ENCODE data around the gene DPH3.

DPH3 gene

DNA sequence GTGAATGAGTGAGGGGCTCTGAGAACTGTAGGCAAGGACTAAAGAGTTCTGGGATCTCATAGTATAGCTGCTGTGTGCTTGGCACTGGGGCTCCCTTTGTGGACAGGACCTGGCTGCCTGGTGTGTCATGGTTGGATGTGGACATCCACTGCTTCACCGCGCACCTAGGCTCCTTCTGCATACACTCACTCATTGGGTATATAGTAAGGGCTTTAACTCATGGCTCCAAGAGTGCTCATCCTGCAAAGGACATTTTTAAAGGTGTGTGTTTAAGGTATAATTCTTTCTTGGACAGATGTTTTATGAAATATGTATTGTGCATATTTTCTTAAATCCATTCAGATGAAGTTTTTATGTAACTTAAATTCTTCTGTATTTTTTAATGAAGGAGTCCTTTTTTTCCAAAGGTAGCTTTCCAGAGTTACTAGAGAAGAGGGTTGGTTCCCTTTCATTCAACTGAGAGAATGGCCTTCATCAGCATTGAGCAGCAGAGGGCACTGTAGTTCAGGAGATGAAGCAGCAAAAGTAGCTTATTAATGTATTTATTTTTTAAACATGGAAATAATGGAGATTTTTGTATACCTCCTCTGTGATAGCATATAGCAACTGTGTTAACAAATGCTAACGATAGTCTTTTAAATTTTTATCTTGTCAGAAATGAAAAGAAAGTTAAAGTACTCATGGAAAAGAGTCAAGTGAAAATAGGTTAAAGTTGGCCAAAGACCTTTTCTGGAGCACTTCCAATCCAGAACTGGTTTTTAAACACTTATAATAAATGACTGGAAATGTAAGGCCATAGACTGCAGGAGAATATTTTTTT is 25.5 kb upstream of the DPH3 start:
- DNase-seq: peak; percentile 11

DNA sequence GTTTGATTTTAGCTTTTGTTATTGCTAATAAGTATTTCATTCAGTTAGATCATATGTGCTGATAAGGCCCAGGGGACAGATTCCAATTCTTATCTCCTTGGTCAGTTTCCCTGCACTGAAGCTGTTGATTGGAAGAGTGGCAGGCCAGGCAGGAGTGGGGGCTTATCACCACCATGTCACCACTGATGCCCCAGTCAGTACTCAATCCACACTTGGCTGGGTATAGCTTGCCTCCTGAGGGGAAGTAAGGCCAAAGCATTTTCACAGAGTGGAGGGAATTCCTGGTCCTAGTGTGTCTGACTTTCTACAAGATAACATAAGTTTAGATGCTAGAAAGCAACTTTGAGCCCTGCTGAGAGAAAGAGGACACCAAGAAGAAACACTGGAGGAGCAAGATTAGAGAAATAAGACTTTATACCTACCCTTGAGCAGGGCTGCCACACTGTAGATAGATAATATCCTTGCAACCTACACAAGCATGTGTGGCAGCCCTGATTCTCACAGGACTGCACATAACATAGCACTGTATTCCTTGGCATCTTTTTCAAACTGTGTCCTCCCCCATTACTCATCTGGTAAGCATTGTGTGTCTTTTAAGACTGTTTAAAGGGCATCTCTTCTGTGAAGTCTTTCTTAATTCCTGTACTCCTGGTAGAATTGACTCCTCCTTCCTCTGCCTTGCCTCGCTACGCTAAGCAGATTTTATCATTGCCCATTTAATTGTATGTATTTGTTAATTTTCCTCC is 24.6 kb upstream of the DPH3 start:
- no peak for DNase-seq

DNA sequence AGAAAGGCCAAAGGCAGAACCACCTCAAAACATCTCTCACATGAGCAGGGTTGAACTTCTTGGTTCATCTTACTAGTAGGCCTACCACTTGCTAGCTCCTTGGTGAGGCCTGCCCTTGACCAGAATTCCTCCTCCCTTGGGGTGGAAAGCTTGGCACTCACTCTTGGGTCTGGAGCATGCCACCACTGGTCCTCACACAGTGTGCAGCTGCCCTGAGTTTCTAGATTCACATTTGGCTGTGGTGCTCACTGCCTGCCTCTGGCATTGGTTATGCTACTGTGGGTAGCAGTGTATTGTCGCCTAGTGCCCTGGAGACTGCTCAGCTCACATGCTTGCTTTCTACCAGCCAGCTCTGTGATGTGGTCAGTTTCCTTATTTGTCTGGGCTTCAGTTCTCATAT is 23.9 kb upstream of the DPH3 start:
- DNase-seq: no peak

DNA sequence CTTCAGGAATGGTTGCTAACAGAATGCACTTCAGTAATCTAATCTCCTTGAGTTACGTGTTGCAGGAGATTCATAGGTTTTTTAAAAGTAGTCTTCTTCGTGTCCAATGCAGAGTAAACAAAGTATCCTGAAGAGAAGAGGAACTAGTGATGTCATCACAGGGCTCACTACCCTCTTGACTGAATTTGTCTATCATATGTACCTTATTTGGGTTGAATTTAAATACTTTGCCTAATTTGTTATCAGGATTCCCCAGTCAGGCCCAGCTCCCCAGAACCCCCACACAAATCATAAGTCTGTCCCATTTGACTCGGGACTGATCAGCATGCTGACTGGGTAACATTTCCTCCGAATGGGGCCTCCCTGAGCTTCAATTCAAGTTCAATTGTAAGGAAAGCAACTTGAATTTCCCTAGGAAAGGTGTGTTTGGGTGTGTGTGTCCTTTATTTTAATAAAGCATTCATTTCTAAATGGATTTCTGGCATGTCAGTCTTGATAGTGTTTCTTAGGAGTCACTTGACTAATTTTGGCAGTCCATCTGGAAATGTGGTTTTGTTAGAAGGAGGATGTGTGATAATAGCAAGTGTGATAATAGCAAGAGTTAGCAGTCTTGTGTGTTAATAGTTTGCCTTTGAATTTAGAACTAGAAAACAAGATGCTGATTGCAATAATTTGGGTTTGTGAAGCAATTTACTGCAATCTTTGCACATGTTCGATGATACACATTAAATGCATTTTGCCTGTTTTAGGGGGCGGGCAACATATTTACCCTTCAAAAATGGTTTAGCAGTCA is 22.2 kb upstream of the DPH3 start:
- DNase-seq: no peak

DNA sequence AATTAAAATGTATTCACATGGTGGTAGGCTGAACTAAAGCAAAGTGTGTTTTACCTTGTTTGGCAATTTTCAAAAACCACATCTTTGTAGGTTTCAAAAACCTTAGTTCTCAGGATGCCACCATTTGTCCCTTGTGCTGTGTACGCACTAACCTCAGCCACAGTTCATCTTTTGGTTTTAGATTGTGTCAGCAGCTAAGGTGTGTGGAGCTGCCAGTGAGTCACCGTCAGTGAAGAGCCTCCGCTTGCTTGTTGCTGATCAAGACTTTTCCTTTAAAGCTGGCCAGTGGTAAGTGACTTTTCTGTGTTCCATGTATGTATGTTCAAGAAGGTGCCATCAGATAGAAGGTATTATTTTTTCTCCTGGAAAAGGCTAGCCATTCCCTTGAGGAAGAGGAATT is 21.4 kb upstream of the DPH3 start:
- DNase-seq: no peak

DNA sequence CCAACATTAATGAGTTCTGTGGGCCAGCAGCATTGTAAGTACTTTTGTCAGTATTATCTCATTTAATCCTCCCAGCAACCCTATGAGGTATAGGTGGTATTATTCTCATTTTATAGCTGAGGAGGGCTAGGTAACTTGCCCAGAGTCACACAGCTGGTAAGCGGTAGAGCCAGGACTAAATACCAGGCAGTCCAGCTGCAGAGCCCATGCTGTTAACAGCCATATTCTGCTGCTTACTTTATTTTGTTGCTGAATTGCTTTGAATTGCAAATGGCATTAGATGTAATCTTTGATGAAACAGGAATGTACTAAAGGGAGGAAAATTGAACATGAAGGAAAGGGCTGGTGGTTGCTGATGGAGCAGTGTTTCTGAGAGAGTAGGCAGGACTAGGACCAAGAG is 19.9 kb upstream of the DPH3 start:
- DNase-seq: peak; percentile 6

DNA sequence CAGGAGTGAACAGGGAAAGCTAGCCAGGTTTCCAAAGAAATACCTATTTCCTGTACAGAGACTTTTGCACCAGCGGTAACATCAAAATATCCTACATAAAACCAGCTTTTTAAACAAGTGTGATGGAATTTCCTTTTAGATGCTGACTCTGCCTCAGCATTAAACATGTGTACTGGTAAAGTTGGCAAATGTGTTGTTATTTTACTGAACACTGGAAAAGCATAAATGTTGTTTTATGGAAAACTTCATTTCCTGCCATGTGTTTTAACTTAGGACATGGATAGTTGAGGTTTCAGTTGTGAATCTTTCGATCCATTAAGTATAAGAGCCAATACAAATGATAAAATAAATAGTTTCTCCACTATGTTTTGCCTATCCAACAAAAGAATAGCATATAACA is 15.9 kb upstream of the DPH3 start:
- no peak for DNase-seq

DNA sequence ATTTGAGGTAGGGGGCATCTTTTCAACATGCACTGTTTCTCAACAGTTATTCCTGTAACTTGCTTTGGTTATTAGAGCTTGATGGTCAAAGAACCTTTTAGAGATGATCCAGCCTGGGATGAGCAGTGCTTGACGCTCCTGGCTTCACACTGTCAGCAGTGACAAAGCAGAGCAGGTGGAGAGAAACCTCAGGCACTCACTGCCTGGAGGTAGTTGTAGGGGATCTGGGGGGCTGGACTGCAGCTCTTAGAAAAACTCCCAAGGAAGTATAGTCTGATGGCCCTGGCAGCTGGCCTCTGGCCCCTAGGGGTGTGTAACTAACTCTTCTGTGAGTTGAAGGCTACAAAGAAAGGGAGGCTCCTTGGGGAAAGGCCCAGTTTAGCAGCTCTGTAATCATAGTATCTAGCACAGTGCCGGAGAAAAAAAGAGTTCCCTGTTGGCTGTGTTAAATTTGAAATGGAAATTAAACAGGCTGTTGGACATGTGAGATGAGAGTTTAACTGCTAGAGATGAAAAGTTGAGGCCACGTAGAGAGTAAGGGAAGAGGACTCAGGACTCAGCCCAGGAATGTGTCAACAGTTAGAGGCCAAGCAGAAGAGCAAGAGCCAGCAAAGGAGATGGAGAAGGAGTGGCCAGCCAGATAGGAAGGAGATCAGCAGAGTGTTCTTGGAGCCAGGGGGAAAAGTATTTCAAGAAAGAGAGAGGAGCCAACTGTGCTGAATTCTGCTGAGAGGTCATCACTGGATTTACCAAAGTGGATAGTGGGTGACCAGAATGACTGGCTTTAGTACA is 14.5 kb upstream of the DPH3 start:
- DNase-seq: no peak

DNA sequence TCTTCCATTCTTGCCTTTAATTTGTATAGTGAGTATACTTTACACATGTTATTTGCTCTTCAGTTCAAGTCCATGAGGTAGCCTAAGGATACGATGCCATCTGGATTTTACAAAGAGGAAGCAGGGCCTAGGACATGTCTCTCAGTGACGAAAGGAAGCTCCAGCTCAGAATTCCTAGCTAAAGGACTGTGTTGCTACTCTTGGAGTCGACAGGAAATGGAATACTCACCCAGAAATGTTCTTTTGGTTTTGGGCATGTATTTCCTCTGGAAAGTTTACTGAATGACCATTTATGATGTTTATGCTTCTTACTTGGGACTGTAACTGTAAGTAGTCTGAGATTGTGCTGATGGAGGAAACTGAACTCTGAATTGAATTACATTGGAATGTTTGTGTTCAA is 12.7 kb upstream of the DPH3 start:
- DNase-seq: no peak

DNA sequence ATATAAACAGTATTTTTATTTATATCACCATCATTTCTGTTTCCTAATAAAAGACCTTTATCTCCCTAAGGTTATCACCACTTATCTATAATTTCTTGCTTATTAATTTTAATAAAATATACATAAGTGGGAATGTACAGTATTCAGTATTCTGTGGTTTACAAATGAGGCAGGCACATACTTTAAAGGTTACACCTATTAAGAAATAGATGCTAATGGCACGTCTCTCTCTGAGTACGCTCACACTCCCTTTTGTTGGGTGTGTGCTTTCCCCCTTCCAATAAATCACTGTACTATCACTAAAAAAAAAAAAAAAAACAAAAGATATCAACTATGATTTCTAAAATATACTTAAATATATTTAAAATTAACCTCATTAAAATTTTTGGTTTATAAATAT is 9.1 kb upstream of the DPH3 start:
- DNase-seq: no peak

DNA sequence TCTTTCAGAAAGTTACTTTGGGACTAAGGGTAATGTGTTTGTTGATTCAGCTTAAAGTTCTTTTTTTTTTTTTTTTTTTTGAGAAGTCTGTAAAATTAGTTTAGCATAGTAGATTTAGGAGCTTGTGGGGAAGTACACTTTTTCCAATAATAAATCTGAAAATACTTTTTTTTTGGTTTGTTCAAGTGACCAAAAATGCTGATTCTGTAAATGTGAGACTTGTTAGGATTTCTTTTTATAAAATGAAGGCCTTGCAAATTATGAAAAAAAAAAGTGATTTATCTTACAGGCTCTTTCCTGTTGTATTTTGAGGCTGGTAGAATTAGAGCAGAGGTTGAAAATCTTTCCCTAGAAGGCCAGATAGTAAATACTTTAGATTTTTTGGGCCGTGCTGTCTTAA is 7.8 kb upstream of the DPH3 start:
- no peak for DNase-seq

DNA sequence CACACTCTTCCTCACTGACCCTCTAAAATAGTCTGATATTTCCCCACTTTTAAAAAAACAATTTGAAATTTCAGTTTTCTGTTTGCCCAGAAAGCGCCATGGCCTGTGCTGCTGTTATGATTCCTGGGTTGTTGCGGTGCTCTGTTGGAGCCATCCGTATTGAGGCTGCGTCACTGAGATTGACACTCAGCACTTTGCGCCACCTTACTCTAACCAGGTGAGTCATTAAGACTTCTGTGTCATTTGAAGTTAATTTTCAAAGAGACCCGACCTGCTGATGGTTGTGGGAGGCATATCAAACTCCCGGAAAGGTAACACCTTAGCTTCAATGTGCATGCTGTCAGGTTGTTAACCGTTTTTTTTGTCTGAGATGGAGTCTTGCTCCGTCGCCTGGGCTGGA is 6.1 kb upstream of the DPH3 start:
- no peak for DNase-seq

DNA sequence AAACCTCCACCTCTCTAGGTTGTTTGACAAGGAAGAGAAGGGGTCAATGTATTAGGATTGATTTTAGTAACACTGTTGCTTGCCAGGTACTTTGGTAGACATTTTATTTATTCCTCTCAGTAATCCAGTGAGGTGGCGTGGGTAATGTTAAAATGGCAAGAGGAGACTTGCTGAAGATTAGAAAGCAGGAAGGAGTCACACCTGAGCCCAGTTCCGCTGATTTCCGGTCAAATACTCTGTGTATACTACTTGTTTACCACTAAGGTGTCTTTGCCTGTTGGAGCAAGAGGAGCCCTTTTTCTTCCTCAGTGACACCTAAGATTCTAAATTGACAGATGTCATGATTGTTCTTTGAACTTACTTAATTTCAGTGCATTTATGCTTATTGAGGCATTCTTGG is 2.0 kb upstream of the DPH3 start:
- no peak for DNase-seq

DNA sequence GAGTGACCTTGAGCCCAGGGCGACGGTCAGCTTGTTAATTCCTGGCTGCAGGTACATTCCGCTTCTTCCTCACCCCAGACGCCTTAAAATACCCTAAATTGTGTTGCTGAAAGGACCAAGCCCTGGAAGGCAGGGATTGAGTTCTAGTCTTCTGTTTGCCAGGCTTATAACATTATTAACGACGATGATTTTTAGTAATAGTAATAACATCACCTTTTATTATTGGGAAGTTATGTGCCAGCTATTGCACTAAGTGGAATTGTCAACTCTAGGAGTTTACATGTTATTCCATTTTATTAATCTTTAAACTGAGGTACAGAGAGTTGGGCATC is 678 bp upstream of the DPH3 start:
- DNase-seq: no peak

DNA sequence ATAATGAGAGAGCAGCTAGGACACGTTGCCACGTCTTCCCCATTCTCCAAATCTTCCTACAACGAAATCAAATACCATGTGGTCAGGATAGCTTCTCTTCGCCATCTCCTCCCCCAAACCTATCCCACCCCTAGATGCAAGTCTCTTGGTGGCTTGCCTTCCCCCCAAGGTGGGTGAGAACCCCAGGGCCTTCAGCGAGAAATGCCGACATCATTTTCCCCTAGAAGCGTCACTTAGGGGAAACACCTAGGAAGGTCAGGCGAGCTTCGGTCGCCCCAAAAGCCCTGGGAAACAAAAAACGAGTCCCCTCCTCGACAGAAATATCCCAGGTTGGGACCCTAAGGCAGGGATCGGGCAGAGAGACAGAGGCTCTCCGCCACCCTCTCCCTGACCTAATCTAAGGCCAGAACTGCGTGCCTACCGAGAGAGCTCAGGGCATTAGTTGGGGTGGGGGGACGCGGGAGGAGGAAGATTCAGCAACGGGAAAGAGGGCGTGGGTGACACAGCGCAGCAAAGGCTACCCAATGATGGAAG is 502 bp downstream of the DPH3 start:
- DNase-seq: no peak

DNA sequence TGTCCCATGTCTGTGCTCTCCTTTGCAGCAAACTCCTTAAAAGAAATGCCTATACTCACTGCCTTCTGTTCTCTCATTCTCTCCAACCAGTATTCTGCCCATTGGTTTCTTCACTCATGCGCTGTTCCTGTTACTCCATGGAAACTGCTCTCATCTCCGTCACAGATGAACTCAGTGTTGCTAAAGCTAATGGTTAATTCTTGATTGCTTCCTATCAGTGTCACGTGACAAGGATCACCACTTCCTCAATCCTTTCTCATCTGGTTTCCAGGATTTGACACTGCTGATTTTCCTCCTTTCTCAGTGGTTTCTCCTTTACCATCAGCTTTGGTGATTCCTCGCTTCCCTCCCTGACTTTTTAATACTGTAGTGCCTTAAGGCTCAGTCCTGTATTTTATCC is 2.6 kb downstream of the DPH3 start:
- no peak for DNase-seq

DNA sequence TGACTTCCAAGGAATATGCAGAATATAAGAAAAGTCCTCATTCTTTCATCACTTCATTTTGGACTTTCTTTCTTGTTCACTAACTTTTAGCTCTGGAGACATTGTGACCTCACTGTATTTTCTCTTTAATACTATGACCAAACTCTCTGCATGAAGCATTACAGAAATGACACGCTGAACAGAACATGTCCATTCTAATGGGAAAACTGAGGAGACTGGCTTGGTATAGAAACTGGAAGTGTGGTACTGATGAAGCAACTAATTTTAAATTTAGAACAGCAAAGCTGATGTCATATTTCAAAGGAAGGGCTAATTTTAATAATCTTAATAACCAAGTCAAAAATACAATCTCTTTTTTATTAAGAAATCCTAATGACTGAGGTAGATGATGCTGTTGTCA is 4.7 kb downstream of the DPH3 start:
- no peak for DNase-seq

DNA sequence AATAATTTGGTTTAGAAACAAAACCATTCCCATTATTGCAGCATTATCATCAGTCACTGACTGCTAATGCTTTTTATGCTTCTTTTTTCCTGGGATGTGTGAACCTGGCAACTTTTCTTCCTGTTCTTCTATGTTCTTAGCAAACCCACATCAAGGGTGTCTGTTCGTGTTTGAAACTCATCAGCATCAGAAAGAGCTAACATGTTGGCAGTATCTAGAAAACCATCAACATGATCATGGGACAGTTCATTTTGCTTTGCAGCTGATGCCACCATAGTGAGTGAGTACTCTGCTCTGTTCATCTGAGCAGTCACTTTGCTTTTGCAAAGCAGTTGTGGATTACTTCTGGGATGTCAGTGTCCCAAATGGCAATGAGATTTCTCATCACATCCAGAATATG is 5.9 kb downstream of the DPH3 start:
- DNase-seq: no peak

DNA sequence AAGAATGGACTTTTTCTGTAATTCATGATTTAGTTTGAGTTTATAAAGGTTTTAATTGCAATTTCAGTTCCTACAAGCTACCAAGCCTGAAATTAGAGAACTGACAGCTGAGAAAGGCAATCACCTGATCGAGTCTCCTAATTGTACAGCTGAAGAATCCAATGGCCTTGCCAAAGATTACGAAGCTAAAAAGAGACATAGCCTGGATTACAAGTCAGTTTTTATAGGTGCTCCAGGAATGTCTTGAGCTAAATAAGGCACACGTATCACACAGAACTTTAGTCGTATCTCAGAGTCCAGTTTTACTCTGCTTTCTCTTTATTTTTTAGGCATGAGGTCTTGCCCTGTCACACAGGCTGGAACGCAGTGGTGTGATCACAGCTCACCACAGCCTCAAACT is 6.6 kb downstream of the DPH3 start:
- DNase-seq: no peak

DNA sequence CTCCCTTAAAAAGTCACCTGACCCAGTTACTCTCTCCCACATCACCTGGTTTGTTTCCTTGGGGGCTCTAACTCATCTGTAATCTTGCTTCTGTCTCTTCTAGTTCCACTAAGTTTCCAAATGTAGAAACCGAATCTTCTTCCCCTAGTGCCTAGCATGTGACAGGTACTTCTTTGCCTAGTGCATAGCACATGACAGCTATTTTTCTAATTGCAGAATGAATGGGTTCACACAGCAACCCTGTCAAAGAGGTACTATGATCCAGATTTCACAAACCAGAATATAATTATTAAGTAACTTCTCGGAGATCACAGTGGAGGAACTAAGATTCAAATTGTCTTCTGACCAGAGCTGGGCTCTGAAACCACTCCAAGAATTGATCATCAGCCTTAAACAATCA is 7.4 kb downstream of the DPH3 start:
- DNase-seq: no peak

DNA sequence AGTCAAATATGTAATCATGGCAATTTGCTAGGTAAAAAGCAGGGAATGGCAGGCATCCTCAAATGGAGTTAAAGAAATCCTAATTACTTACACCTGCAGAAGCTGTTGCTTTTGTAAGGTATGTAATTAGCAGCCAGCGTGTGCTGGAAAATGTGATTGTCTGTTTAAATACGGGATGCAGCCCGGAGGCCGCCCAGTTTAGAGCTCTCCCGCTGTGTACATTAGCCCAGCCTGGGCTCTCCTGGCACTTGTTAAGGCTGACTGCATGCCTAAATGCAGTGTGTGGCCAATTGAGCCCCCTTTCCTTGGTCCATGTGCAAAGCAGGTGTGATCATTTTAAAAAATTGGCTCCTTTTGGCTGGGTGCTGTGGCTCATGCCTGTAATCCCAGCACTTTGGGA is 9.0 kb downstream of the DPH3 start:
- DNase-seq: no peak

DNA sequence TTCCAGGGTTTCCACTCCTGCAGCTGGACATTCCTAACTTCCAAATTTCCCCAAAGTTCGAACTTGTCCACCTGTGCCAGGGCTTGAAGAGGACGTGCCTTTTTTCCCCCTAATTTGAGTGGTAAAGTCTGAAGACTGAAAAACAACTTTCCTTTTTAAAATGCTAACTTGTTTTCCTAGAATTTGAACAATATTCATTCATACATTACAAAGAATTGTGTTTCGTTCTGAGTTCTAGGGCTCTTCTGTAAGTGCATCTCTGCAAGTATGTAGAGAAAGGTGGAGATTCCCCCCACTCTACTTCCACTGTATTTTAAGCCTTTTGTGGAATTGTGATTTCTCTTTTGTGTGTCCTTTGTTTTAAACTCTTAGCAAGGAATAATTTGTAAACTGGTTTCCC is 9.4 kb downstream of the DPH3 start:
- no peak for DNase-seq

DNA sequence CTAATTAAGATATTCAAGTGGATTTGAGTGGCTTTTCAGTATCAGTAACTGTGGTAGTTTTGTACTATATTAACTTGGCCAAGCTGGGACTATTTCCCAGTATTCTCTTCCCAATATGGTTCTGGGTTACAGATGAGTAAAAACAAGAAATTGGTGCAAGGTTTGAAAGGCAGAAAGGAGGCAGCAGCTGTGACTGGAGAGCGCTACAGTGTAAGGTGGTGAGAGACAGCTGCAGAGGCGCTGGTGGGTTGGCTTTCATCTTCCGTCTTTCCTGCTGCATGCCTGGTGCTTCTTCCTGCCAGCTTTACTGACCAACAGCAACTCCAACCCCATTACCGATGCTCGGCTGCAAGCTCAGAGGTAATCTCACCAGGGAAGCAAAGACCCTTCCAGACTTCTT is 9.8 kb downstream of the DPH3 start:
- DNase-seq: no peak

Measured in NCI-H526 treated with DMSO at 0.1 percent for 48 hours (cell line).